Right lobe of liver (tissue), 4 donors: Measurements from ENCODE around the gene MAP7D1.

Experiments
- CTCF ChIP-seq, 4 donors: fragments of 200-600 bp in 3 of 4; fragments of 450-650 bp in 1 of 4; IDR thresholded peaks; one replicate each; pipeline versions ENCODE4 v1.5.1 to v1.8.0; 2016 to 2022; ENCODE audit warnings: antibody characterized with exemption in 4 of 4, mild to moderate bottlenecking in 2 of 4
- POLR2A ChIP-seq: fragments of 450-650 bp; IDR thresholded peaks from one replicate; pipeline ENCODE4 v1.6.1; 2017; ENCODE audit warnings: antibody characterized with exemption, mild to moderate bottlenecking
- donor health status: DM: no; HTN: no; CAD: no.
- donor health status: DM: no; HTN: no; CAD: no.
- donor health status: DM: no; HTN: yes; CAD: no.

GRCh38 chr1:36142121-36142520 is 13.8 kb upstream of the MAP7D1 start:
- TF ChIP-seq CTCF (IDR thresholded peaks at IDR 0.05) (no peak), POLR2A (no peak)
